HG02678 (cell line): ENCODE results near the gene TMPRSS5.
"Not testable (repeated sequence)": the region's sequence is repeated elsewhere in the genome, so short reads cannot be mapped to it uniquely, and the experiment has no call there.

Source experiments
- ATAC-seq: cut with Tn5 transposase; IDR thresholded peaks from one replicate; pipeline ENCODE4 v1.9.1; 2021; ENCODE audit warnings: mild to moderate bottlenecking, moderate library complexity; ENCODE audit not compliant: unreplicated experiment

Gene TMPRSS5

DNA sequence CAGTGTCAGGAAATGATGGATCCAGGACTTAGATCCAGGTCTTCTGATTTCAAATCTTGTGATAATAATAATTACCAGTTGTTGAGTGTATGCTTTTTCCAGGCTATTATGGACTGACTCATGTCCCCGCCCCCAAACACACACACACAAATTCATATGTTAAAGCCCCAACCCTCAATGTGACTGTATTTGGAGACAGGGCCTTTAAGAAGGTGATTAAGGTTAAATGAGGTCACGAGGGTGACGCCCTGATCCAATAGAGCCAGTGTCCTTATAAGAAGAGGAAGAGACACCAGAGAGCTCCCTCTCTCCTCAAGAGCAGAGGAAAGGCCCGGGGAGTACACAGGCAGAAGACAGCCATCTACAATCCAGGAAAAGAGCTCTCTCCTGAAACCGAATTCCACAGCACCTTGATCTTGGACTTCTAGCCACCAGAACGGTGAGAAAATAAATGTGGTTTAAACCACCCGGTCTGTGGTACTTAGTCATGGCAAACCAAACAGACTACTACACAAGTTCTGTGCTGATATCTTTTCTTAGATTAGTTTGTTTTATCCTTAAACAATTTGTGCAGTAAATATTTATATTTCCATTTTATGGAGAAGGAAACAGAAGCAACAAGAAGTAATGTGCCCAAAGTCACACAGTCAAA, 8.2 kb downstream of the TMPRSS5 start:
- ATAC-seq, result no peak

- no peak for ATAC-seq
Measured at GRCh38 chr11:113697111-113697510, 9.0 kb downstream of the TMPRSS5 start.

GRCh38 chr11:113695207-113695606, 10.9 kb downstream of the TMPRSS5 start:
- ATAC-seq, result no peak

- no peak for ATAC-seq
Measured at GRCh38 chr11:113694390-113694789, 11.7 kb downstream of the TMPRSS5 start.

DNA sequence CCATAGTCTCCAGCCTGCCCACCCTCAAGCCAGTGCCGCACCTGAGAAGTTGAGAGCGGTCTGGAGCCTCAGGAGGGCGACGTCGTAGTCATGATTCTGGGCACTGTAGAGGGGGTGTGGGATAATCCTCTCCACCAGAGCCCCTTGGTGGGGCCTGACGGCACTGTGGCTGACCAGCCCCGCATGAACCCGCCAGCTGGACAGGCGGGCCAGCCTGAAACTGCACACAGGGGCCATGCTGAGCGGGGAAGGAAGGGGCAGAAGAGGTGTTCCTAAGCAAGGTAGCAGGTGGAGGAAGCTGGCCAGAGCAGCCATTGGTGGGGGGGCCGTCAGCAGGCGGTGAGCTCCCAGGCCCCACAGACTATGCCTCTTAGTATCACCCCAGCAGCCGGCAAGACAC, 13.1 kb downstream of the TMPRSS5 start:
- no peak for ATAC-seq

- no peak for ATAC-seq
Measured at GRCh38 chr11:113690619-113691569, 15.2 kb downstream of the TMPRSS5 start.

GRCh38 chr11:113689768-113690618, 16.1 kb downstream of the TMPRSS5 start:
- ATAC-seq, result no peak

- no peak for ATAC-seq
Measured at GRCh38 chr11:113685654-113686359, 20.3 kb downstream of the TMPRSS5 start.

GRCh38 chr11:113684496-113684895, 21.6 kb downstream of the TMPRSS5 start:
- no peak for ATAC-seq

- no peak for ATAC-seq
Measured at GRCh38 chr11:113683481-113684046, 22.5 kb downstream of the TMPRSS5 start.

- ATAC-seq, result no peak
Measured at GRCh38 chr11:113681711-113682413, 24.2 kb downstream of the TMPRSS5 start.

DNA sequence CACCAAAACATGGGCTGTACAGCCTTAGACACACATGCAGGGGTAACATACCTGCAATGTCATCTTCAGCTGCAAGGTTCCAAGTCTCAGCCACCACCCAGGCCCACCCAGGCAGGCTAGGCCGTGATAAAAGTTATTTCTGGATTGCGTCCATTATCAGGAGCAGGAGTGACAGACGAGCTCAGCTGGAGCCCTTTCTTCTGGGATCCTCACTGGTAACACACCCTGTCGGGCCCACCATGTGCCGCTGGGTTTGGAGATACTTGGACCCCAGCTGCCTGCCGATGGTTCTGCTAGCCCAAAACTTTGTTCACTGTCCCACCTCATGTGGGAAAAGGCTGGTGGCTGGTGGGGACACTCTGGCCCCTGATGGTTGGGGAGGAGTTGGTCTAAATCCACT, 24.8 kb downstream of the TMPRSS5 start:
- ATAC-seq, result no peak

GRCh38 chr11:113677685-113678084, 28.4 kb downstream of the TMPRSS5 start:
- ATAC-seq, result no peak

GRCh38 chr11:113675565-113675964, 30.5 kb downstream of the TMPRSS5 start:
- no peak for ATAC-seq

DNA sequence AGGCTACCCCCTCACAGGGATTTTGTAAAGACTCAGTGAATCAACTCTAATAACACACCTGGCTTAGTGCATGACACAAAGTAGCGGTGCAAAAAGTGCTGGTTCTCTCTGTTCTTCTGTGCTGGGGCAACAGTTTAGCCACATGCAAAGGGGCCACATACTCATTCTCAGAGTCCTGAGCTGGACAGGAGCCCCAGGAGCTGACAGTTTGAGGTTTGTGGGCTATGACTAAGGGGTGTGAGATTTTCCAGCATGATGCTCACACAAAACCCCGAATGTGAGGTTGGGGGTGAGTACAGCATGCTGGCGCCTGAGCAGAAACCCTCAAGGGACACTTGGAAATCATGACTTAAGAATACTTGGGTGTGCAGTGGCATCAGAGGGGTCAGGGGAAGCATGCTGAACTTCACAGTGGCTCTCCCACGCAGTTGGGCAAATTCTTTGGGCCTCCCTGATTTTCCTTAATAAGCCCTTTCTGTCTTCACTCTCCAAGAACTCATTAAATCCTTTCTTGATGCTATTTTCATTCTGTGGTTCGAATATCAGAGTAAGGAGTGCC, 31.0 kb downstream of the TMPRSS5 start:
- peak; percentile 80 for ATAC-seq

DNA sequence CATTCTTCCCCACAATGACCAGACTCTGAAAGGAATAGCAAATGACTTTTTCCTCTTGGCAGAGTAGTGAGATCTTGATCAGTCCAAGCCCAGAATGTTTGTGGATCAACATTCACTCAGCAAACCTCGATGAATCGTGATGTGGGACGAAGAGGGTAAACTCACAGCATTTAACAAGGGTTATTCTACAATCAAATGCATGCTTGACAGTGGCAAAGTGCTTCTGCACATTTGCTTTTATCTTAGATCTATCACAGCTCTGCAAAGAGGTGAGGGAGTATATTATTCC, 31.8 kb downstream of the TMPRSS5 start:
- ATAC-seq, result no peak

GRCh38 chr11:113673550-113674396, 32.3 kb downstream of the TMPRSS5 start:
- no peak for ATAC-seq

DNA sequence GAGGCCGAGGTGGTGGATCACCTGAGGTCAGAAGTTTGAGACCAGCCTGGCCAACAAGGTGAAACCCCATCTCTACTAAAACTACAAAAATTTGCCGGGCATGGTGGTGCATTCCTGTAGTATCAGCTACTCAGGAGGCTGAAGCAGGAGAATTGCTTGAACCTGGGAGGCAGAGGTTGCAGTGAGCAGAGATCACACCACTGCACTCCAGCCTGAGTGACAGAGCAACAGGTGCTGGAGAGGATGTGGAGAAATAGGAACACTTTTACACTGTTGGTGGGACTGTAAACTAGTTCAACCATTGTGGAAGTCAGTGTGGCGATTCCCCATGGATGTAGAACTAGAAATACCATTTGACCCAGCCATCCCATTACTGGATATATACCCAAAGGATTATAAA, 34.2 kb downstream of the TMPRSS5 start:
- ATAC-seq, result not testable (repeated sequence)

- ATAC-seq, result no peak
Measured at GRCh38 chr11:113670831-113671215, 35.3 kb downstream of the TMPRSS5 start.
